Colon (tissue), 2 donors: ENCODE measurements around the gene SUSD2.
"Not testable (repeated sequence)": the region's sequence is repeated elsewhere in the genome, so short reads cannot be mapped to it uniquely, and the experiment has no call there.

Experiments
- FAIRE-seq: peaks from 2 replicates; lab custom pipeline; 2012; peaks lifted over from hg19 to GRCh38; lab: Jason Lieb, UNC
- donor health status: control.
- donor health status: control.

The SUSD2 gene

DNA sequence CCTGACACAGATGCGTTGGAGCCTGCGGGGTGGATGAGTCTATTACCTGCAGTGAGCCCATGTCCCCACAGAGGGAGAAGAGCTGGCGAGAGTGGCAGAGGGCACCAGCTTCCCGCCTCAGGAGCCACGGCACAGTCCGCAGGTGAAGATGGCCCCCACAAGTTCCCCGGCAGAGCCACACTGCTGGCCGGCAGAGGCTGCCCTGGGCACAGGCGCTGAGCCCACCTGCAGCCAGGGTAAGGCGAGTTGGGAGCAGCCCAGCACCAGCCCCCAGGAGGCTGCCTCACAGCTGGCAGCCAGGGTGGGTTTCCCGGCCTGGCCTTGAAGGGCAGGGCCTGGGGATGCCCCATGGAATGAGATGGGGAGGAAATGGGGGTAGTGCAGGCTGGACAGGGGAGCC lies 5.2 kb upstream of the SUSD2 start:
- FAIRE-seq, result no peak

DNA sequence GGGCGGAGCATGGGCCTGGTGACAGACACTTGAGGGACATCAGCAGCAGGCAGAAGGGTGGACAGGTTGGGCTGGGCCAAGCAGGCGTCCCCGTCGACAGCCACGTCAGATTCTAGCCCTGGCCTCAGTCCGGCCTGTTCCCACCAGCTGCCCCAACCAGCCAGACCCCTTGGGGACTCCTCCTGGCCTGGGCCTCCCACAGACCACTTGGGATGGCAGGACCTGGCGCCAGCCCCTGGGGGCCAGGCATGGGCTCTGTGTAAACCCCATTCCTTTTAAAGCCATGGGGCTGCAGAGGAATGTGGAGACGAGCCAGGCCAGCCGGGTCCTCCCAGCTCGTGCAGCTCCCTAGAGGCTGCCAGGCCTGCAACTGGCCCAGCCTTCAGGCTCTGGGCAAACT lies 4.7 kb upstream of the SUSD2 start:
- FAIRE-seq, result no peak

DNA sequence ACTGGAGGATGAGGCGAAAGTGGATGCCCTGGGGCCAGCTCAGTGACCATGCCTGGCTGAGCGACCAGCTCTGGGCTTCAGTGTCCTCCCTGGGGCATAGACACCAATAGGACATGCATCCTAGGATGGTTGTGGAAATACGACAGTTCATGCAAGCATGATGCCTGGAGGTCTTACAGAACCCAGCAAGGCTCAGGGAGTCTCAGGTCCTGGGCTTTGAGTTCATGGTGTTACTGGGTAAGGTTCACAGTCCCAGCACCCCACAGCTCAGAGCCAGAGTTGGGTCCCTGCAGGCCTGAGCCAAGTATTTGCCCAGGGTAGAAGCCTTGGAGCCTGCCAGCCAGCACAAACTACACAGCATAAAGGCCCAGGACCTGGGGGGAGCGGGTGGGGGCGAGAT lies 4.2 kb upstream of the SUSD2 start:
- no peak for FAIRE-seq

DNA sequence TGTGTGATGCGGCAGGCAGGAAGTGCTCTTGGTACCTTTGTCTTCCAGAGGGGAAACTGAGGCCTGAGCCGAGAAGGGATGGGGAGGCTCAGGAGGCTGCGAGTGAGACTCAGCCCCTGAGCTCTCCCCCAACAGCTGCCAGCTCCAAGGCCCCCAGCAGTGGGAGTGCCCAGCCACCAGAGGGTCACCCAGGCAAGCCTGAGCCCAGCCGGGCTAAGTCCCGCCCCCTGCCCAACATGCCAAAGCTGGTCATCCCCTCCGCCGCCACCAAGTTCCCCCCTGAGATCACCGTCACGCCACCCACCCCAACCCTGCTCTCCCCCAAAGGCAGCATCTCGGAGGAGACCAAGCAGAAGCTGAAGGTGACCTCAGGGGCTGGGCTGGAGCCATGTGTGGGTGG lies 3.8 kb upstream of the SUSD2 start:
- FAIRE-seq, result no peak

DNA sequence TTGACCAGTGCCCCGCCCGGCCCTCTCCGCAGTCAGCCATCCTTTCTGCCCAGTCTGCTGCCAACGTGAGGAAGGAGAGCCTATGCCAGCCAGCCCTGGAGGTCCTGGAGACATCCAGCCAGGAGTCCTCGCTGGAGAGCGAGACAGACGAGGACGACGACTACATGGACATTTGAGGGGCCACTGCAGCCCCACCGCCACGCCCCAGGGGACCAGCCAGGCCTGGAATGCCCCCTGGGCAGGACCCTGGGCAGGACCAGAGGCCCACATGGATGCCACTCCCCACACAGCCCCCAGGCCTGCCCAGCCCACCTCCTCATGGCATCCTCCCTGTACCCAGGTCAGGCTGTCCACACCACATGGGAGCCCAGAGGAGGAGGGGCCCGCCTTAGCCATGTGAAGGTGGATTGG lies 3.3 kb upstream of the SUSD2 start:
- FAIRE-seq, result no peak

DNA sequence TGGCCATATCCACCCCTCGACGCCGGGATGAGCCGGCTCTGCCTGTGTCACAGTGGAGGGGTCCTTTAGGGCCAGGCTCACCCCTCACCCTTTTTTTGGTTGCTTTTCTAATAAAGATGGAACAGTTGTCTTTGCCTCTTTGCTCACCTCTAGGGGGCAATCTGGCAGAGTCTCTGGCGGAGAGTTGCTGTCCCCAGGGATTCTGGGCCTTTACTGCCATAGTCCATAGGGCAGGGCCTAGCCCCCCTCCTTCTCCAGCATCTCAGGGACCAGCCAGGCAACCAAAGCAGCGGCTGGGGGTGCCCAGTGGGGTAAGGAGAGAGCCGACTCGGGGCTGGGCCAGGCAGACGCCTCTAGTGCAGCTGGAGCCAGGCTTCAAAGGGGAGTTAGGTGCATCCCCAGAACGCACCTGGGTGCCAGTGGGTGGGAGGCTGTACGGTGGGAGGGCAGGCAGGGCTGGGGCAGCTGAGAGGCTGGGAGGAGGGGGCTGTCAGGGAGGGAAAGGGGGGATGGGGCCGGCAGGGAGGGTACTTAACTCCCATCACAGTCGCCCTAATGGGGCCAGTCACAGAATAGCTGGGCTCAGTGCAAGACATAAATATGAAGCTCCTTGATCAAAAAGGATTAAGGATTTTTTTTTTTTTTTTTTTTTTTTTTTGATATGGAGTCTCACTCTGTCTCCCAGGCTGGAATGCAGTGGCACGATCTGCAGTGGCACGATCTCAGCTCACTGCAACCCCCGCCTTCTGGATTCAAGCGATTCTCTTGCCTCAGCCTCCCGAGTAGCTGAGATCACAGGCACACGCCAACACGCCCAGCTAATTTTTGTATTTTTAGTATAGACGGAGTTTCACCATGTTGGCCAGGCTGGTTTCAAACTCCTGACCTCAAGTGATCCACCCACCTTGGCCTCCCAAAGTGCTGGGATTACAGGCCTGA lies 2.5 kb upstream of the SUSD2 start:
- no peak for FAIRE-seq

DNA sequence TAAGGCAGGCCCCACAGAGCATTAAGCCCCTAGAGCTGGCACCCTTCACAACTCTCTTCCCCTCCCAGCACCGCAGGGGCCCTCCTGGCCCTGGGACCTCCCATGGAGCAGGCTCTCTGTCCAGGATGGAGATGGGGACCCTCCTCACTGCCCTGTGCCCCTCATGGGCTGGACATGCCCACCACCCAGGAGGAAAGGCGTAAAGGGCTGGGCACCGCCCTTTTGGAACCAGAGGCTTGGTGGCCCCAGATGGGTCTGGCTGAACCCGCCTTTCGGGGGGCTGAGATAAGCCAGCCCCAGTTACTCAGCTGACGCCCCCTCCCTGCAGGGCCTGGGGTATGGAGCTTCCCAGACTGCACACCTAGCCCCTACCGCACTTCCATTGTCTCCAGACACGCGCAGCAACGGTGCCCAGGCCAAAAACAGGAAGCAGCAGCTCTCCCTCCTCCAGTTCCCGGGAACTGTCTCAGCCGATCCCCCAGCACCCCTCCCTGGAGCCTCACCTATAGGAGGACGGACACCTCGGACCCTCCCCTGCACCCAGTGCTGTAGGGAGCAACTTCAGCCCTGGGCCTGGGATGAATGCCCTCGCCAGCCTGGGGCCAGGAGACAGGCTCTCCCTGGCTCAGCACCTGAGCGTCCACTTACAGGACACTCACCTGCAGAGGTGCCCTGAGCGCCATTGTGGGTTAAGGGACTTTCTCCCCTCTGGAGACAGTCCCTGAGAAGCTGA lies 1.6 kb upstream of the SUSD2 start:
- FAIRE-seq, result no peak

DNA sequence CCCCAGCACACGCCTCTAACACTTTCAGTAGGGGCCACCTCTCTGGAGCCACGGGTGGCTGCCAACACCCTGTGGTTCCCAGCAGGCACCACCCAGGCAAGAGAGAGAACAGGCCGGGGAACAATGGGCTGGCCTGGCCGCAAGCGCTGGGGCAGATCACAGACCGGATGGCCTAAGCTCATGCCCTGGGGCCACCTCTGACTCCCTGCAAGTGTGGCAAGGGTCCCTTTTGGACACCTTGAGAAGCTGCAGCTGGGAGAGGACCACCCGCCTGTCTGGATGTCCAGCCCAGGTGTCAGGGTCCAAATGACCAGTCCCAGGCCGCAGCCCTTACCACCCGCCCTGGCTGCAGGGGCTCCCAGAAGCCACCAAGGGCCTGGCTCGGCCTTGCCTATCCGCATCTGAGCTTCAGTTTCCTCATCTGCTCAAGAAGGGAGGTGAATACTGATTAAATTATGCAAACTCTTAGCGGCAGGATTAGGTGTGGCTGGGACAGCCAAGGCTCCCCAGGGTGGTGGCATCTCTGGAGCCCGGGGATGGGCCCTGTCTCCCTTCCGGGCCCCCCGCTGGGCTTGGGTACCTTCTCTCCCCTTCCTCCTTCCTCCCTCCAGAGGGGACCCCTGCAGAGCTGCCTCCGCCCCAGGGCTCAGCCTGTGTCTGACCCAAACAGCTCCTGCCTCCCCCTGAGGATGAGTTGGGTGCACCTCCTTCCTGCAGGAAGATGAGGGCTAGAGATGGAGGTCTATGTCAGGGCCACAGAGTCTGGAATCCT lies 785 bp upstream of the SUSD2 start:
- FAIRE-seq, result no peak

DNA sequence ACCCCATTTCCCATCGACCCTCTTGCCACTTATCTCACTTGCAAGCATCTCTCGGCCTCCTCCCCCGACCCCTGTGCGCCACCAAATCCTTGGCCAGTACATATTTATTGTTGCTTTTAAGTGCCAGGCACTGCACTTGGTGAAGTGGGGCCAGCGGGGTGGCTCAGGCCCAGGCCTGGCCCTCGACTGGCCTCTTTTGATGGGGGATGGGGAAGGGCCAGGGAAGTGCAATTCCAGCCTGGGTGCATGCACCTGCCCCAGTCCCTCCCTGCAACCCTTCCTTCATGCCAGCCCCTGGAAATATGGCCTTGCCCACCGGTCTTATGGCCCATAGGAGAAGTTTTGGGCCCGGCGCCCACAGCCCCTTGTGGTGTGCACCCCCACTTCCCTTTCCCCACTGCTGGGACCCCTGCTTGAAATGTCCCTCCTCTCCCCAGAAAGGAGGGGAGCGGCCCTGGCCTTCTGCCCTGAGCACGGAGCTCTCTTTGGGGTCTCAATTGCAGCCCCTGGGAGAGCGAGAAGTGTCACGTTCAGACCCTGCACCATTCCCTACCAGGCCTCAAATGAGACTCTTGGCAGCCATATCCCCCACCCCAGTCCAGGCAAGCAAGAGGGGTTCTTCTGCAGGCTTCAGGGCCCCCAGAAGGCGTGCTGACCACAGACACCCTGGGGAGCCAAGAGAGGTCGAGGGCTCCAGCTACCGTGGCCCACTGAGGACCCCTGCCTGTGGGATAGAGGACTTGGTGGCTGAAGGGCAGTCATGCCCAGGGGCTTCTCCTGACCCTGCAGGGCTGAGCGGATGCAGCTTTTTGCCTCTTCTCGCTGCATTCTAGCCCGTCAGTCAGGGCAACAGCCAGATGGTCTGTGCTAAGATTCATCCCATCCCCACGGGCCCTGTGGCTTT lies 961 bp downstream of the SUSD2 start:
- FAIRE-seq, result no peak

DNA sequence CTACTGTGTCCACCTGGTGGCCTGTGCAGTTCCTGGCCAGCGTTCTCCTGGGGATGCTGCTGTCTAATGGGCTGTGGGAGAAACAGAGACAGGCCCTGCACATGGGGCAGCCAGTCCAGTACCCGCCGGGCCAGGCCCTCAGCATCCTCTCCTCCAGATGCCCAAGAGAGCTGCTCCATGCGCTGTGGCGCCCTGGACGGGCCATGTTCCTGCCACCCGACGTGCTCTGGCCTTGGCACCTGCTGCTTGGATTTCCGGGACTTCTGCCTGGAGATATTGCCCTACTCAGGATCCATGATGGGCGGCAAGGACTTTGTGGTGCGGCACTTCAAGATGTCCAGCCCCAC lies 1.6 kb downstream of the SUSD2 start:
- not testable (repeated sequence) for FAIRE-seq

DNA sequence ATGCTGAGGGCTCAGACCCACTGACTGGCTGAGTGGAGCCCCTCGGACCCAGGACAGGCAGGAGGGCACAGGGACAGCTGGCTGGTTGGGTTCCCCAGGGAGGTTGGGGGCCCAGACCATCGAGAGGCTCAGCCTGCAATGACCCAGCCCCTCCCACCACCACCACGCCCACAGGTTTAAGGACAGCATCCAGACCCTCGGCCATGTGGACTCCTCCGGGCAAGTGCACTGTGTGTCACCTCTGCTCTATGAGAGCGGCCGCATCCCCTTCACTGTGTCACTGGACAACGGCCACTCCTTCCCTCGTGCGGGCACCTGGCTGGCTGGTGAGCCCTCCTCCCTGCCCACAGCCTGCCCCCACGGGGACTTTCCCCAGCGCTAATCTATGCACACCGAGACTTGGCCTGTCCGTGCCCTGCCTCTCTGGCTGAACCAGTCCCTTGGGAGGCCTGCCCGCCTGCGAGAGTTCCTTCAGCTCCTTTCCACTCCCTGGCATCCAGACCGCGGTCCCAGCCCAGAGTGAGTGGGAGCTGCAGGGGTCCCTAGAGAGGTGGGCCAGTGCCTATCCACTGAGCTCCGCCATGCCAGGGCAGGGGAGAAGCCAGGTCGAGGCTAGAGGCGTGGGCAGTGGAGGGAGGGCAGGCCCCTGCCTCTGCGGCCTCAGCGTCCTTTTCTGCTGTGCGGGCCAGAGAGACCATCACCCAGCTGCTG lies 2.2 kb downstream of the SUSD2 start:
- no peak for FAIRE-seq

DNA sequence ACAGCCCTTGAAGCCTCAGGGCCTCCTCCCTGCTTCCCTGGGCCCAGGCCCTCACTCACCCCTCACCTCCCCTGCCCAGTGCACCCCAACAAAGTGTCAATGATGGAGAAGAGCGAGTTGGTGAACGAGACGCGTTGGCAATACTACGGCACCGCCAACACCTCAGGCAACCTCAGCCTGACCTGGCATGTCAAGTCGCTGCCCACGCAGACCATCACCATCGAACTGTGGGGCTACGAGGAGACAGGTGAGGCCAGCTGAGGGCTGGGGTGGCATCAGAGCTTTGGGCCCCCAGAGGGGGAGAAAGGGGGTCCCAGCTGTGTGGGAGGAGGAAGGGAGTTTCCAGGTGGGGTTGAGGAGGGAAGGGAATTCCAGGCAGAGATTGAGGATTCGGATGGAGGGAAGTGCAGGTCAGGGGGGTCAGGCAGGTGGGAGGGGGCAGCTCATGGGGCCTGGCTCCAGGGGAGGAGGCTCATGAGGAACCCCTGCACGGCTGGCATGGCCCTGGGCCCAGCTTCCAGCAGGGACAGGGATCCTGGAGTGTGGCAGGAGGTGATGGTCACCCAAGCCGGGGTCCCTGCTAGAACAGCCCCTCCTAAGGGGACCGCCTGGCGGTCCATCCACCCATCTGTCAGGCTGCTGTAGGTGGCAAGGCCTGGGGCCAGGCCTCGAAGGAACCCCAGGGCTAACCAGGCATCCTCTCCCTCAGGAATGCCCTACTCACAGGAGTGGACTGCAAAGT lies 2.9 kb downstream of the SUSD2 start:
- no peak for FAIRE-seq

DNA sequence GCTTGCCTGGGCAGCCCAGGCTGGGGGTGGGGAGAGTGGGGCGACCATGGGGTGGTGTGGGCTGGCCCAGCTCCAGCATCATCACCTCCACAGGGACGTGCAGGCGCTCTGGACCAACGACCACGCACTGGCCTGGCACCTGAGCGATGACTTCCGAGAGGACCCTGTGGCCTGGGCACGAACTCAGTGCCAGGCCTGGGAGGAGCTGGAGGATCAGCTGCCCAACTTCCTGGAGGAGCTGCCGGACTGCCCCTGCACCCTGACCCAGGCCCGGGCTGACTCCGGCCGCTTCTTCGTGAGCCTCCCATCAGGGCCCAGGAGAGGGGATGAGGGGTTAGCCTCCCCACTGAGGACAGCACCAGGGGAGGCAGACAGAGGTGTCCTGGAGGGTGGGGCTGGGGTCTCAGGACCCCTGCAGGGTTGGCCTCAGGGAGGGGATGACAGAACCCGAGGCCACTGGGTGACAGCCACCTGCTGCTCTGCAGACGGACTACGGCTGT lies 3.8 kb downstream of the SUSD2 start:
- FAIRE-seq, result no peak

DNA sequence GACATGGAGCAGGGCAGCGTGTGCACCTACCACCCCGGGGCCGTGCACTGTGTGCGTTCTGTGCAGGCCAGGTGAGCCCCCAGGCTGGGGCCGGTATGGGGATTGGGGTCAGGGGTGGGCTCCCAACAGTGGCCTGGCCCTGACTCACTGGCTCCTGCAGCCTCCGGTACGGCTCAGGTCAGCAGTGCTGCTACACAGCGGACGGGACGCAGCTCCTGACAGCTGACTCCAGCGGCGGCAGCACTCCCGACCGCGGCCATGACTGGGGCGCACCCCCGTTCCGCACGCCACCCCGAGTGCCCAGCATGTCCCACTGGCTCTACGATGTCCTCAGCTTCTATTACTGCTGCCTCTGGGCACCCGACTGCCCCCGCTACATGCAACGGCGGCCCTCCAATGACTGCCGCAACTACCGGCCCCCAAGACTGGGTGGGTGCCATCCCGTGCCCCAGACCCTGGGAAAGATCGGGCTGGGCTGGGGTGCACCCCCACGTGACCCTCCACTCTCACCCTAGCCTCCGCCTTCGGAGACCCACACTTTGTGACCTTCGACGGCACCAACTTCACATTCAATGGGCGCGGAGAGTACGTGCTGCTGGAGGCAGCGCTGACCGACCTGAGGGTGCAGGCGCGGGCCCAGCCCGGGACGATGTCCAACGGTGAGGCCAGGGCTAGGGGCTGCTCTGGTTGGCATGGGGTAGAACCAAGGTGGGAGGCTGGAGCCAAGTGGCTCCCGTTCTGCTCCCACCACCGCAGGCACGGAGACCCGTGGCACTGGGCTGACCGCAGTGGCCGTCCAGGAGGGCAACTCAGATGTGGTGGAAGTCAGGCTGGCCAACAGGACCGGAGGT lies 4.4 kb downstream of the SUSD2 start:
- FAIRE-seq, result no peak

DNA sequence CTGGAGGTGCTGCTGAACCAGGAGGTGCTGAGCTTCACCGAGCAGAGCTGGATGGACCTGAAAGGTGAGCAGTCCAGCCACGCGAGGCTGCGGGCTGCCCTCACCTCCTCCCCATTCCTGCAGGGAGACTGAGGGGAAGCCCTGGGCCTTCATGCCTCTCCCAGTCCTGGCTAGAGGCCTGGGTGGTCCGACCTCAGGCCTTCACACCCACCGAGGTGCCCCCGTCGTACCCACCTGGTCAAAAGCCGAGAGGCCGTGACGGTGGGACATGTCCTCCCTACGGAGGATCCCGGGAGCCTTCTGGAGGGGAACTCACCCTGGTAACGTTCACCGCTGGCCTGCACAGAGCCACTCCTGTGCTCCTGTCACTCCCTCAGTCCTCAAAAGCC lies 5.1 kb downstream of the SUSD2 start:
- no peak for FAIRE-seq

DNA sequence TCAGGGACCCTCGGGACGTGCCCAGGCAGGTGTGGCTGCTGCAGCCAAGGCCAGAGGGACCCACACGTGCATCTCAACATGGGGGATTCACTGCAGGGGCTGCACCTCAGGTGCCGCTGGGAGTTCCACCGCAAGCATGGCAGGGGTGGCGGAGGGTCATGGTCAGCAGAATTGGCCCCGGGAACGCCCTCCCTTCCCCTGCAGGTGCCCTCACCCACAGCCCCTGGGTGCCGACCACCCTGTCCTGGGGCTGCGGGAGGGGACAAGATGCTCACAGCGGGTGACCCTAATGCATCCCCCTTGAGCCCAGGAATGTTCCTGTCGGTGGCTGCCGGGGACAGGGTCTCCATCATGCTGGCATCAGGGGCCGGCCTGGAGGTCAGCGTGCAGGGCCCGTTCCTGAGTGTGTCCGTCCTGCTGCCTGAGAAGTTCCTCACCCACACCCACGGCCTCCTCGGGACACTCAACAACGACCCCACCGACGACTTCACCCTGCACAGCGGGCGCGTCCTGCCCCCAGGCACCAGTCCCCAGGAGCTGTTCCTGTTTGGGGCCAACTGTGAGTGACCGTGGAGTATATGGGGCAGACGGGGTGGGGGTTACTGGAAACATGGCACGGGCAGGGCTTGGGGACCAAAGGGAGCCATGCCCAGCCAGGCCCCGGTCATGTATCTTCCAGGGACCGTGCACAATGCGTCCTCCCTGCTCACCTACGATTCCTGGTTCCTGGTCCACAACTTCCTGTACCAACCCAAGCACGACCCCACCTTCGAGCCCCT lies 5.8 kb downstream of the SUSD2 start:
- no peak for FAIRE-seq

DNA sequence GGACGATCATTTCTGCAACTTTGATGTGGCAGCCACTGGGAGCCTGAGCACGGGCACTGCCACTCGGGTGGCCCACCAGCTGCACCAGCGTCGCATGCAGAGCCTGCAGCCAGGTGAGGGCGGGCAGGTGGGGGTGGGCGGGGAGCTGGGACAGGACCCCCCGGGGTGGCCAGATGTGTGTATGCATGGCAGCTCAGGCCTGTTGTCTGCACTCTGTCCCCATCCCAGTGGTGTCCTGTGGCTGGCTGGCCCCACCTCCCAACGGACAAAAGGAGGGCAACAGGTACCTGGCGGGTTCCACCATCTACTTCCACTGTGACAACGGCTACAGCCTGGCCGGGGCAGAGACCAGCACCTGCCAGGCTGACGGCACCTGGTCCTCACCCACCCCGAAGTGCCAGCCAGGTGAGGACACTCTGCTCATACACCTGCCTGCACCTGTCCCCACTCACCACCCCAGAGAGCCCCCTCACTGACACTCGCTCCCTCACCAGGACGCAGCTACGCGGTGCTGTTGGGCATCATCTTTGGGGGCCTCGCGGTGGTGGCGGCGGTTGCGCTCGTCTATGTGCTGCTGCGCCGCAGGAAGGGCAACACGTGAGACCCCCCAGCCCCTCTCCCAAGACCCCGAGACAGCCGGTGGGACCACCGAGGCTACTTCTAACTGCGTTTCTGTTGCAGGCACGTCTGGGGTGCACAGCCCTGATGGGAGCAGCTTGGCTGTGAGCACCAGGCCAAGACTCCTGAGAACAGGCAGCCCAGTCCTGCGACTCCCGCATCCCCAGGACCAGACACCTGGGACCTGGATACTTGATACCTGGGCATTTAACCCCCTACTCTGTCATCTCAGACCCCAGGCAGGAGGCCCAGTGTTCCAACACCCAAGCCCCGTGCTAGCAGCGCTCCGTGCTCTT lies 6.7 kb downstream of the SUSD2 start:
- no peak for FAIRE-seq
